ENCODE data around the gene PIK3R5. TPM values are rescaled to one million over a fixed set of nuclear protein-coding genes. Genes with fewer than 3 reads are reported as not detected.

PIK3R5 gene, protein sequence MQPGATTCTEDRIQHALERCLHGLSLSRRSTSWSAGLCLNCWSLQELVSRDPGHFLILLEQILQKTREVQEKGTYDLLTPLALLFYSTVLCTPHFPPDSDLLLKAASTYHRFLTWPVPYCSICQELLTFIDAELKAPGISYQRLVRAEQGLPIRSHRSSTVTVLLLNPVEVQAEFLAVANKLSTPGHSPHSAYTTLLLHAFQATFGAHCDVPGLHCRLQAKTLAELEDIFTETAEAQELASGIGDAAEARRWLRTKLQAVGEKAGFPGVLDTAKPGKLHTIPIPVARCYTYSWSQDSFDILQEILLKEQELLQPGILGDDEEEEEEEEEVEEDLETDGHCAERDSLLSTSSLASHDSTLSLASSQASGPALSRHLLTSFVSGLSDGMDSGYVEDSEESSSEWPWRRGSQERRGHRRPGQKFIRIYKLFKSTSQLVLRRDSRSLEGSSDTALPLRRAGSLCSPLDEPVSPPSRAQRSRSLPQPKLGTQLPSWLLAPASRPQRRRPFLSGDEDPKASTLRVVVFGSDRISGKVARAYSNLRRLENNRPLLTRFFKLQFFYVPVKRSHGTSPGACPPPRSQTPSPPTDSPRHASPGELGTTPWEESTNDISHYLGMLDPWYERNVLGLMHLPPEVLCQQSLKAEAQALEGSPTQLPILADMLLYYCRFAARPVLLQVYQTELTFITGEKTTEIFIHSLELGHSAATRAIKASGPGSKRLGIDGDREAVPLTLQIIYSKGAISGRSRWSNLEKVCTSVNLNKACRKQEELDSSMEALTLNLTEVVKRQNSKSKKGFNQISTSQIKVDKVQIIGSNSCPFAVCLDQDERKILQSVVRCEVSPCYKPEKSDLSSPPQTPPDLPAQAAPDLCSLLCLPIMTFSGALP
- 0.08 TPM in 1 of 3 replicates, not detected in the others for total RNA-seq
- long read RNA-seq = 0 reads

GRCh38 chr17:8965394-8966168 lies at the start of gene PIK3R5:
Gene PIK3R5 (minus strand): TSS chr17:8965707. CDS start chr17:8911494, 54,213 bp downstream.
- TF ChIP-seq CTCF (IDR thresholded peaks at IDR 0.05) = no peak
- Mint-ChIP-seq H3K9me3 (ENCODE audit: low read depth) (peaks cover 12% of the 10 kb centered on the region), H3K27me3 (ENCODE audit: low read depth) (peaks cover 52% of the 10 kb centered on the region), H3K4me3 (ENCODE audit: unreplicated experiment) (no peak within 1 kb of the TSS), H3K36me3 (ENCODE audit: low read depth) (peaks cover 11% of the 10 kb centered on the region), H3K27ac (ENCODE audit: unreplicated experiment) (no peak within 1 kb of the TSS), H3K4me1 (ENCODE audit: low read depth) (no peaks in the 10 kb centered on the region)
- no peak for DNase-seq (ENCODE audit: low spot score)

DNA sequence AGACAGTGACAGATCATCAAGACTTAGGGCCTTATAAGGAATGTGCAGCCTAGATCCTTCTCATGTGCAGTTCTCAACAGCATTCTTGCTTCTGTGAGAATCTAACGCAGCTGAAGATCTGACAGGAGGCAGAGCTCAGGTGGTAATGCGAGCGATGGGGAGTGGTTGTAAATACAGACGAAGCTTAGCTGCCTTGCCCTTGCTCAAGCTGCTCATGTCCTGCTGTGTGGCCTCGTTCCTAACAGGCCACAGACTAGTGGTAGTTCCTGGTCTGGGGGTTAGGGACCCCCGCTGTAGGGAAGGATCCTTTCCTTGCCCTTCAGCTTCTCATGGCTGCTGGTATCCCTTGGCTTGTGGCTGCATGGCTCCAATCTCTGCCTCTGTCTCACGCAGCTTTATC lies 45.5 kb upstream of the PIK3R5 start:
- H3K4me1 Mint-ChIP-seq (ENCODE audit: low read depth) = no peaks in the 10 kb centered on the region
- peaks cover 2% of the 10 kb centered on the region for H3K36me3 Mint-ChIP-seq (ENCODE audit: low read depth)
- H3K27me3 Mint-ChIP-seq (ENCODE audit: low read depth) = peaks cover 54% of the 10 kb centered on the region
- H3K27ac Mint-ChIP-seq (ENCODE audit: unreplicated experiment) = no peak overlapping the region
- no peak for TF ChIP-seq CTCF (IDR thresholded peaks at IDR 0.05)
- DNase-seq (ENCODE audit: low spot score) = no peak
- no peaks in the 10 kb centered on the region for H3K9me3 Mint-ChIP-seq (ENCODE audit: low read depth)
- H3K4me3 Mint-ChIP-seq (ENCODE audit: unreplicated experiment) = no peak overlapping the region

- no peak for DNase-seq (ENCODE audit: low spot score)
- Mint-ChIP-seq H3K27me3 (ENCODE audit: low read depth) (peaks cover 64% of the 10 kb centered on the region), H3K27ac (ENCODE audit: unreplicated experiment) (no peak overlapping the region), H3K36me3 (ENCODE audit: low read depth) (peaks cover 2% of the 10 kb centered on the region), H3K9me3 (ENCODE audit: low read depth) (no peaks in the 10 kb centered on the region), H3K4me3 (ENCODE audit: unreplicated experiment) (no peak overlapping the region), H3K4me1 (ENCODE audit: low read depth) (no peaks in the 10 kb centered on the region)
- no peak for TF ChIP-seq CTCF (IDR thresholded peaks at IDR 0.05)
These were observed 44.2 kb upstream of the PIK3R5 start for GRCh38 chr17:9009737-9010136.

DNA sequence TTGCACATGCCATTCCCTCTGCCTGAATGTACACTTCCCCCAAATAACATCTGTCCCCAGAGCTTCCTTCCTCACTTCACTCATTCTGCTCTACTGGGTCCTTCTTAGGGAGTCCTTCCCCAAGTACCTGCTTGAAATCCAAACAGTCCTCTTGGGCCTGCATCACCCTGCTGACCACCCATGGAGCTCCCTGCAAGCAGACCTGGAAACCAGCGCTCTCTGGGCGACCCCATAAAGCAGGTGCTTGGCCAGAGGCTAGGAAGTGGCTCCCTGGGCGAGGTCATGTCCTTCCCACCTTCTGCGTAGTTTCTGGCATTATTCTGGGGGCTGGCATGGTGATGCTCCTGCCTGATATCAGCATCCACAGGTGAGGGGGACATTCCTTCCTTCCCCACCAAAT lies 43.6 kb upstream of the PIK3R5 start:
- Mint-ChIP-seq H3K36me3 (ENCODE audit: low read depth) (peaks cover 2% of the 10 kb centered on the region), H3K4me1 (ENCODE audit: low read depth) (no peaks in the 10 kb centered on the region), H3K9me3 (ENCODE audit: low read depth) (no peaks in the 10 kb centered on the region), H3K27ac (ENCODE audit: unreplicated experiment) (no peak overlapping the region), H3K4me3 (ENCODE audit: unreplicated experiment) (no peak overlapping the region), H3K27me3 (ENCODE audit: low read depth) (peaks cover 61% of the 10 kb centered on the region)
- no peak for DNase-seq (ENCODE audit: low spot score)
- no peak for TF ChIP-seq CTCF (IDR thresholded peaks at IDR 0.05)
